Osteoblast (primary cell): Measurements from ENCODE around the gene CBX1. TPM values are rescaled to one million over a fixed set of nuclear protein-coding genes. Genes with fewer than 3 reads are reported as not detected.
"Not testable (repeated sequence)": the region's sequence is repeated elsewhere in the genome, so short reads cannot be mapped to it uniquely, and the experiment has no call there.

Source experiments
- DNase-seq: peaks from one replicate; pipeline ENCODE4 v3.0.0; 2011; ENCODE audit warnings: low spot score, mixed read lengths; ENCODE audit not compliant: insufficient read length; ENCODE audit errors: missing footprints
- H2AFZ ChIP-seq: 2 replicates; pipeline ENCODE4 v1.6.0; 2011; ENCODE audit warnings: mild to moderate bottlenecking, low read length
- H3K27ac ChIP-seq: 2 replicates; pipeline ENCODE4 v1.5.1; 2011; ENCODE audit warnings: mild to moderate bottlenecking, low read depth, low read length, moderate library complexity
- H3K27me3 ChIP-seq: 2 replicates; pipeline ENCODE4 v1.6.0; 2012; ENCODE audit warnings: mild to moderate bottlenecking, control low read depth, inconsistent platforms, low read length, moderate library complexity; ENCODE audit not compliant: insufficient read depth
- H3K36me3 ChIP-seq: 2 replicates; pipeline ENCODE4 v1.5.1; 2011; ENCODE audit warnings: mild to moderate bottlenecking, low read length, control low read depth, moderate library complexity; ENCODE audit not compliant: insufficient read depth
- H3K4me1 ChIP-seq: 2 replicates; pipeline ENCODE4 v1.5.1; 2011; ENCODE audit warnings: mild to moderate bottlenecking, low read length, control low read depth, moderate library complexity; ENCODE audit not compliant: insufficient read depth
- H3K4me2 ChIP-seq: 2 replicates; pipeline ENCODE4 v1.6.0; 2011; ENCODE audit warnings: mild to moderate bottlenecking, low read length; ENCODE audit not compliant: insufficient read depth
- H3K4me3 ChIP-seq: fragments of 200-600 bp; sonication (generic); 3 replicates; pipeline ENCODE4 v1.5.1; 2012; ENCODE audit warnings: mild to moderate bottlenecking, low read length, inconsistent platforms; ENCODE audit not compliant: insufficient read depth
- H3K79me2 ChIP-seq: 2 replicates; pipeline ENCODE4 v1.6.0; 2012; ENCODE audit warnings: mild to moderate bottlenecking, low read length, control low read depth, inconsistent platforms; ENCODE audit not compliant: insufficient read depth
- H3K9me3 ChIP-seq: 2 replicates; pipeline ENCODE4 v1.5.1; 2011; ENCODE audit warnings: low read depth, low read length, control low read depth
- H4K20me1 ChIP-seq: 2 replicates; pipeline ENCODE4 v1.6.0; 2012; ENCODE audit warnings: mild to moderate bottlenecking, low read length, control low read depth; ENCODE audit not compliant: insufficient read depth
- CTCF ChIP-seq: IDR thresholded peaks from 2 replicates; pipeline ENCODE4 v1.5.1; 2011; ENCODE audit warnings: mild to moderate bottlenecking, low read depth, low read length, moderate library complexity; ENCODE audit errors: extremely low read depth
- total RNA-seq: library from RNA; depleted of rRNA; stranded (reverse); fragments of >200 nt; gene quantifications from 2 replicates; pipeline ENCODE4 v1.2.3, GENCODE V29; 2012

CBX1 gene
- total RNA-seq, 1 donor = 30.0 TPM

- no peak overlapping the region for H2AFZ ChIP-seq
- H3K27ac ChIP-seq = peak overlapping the region; percentile 20
- no peak for DNase-seq
- H3K4me3 ChIP-seq = no peak overlapping the region
- H3K4me2 ChIP-seq = no peak overlapping the region
- H3K4me1 ChIP-seq = peaks cover 36% of the 10 kb centered on the region
- H3K9me3 ChIP-seq = no peaks in the 10 kb centered on the region
- H3K36me3 ChIP-seq = peaks cover 40% of the 10 kb centered on the region
- no peaks in the 10 kb centered on the region for H4K20me1 ChIP-seq
- H3K27me3 ChIP-seq = no peaks in the 10 kb centered on the region
- peaks cover 5% of the 10 kb centered on the region for H3K79me2 ChIP-seq
- TF ChIP-seq CTCF = no peak
These were observed 31.1 kb downstream of the CBX1 start for GRCh38 chr17:48070195-48070594.

- peak; percentile 45 for TF ChIP-seq CTCF
- no peaks in the 10 kb centered on the region for H3K27me3 ChIP-seq
- no peaks in the 10 kb centered on the region for H3K9me3 ChIP-seq
- peak; percentile 84 for DNase-seq
- H3K36me3 ChIP-seq = peaks cover 44% of the 10 kb centered on the region
- H3K4me3 ChIP-seq = peak overlapping the region; percentile 34
- H3K79me2 ChIP-seq = peaks cover 11% of the 10 kb centered on the region
- H2AFZ ChIP-seq = no peak overlapping the region
- H3K27ac ChIP-seq = peak overlapping the region; percentile 61
- H3K4me1 ChIP-seq = peaks cover 26% of the 10 kb centered on the region
- H4K20me1 ChIP-seq = no peaks in the 10 kb centered on the region
- peak overlapping the region; percentile 57 for H3K4me2 ChIP-seq
These were observed 32.8 kb downstream of the CBX1 start for GRCh38 chr17:48068491-48068961.

- Histone ChIP-seq H3K36me3 (peaks cover 41% of the 10 kb centered on the region), H3K79me2 (peaks cover 14% of the 10 kb centered on the region), H3K27ac (peak overlapping the region; percentile 61), H3K4me1 (peaks cover 26% of the 10 kb centered on the region)
- H3K4me2 ChIP-seq, H3K27me3 ChIP-seq, H3K9me3 ChIP-seq, H2AFZ ChIP-seq, H3K4me3 ChIP-seq, H4K20me1 ChIP-seq: not testable (repeated sequence)
- peak; percentile 34 for DNase-seq
These were observed 33.5 kb downstream of the CBX1 start for GRCh38 chr17:48067808-48068207.

GRCh38 chr17:48067245-48067644 lies 34.0 kb downstream of the CBX1 start:
- no peak for DNase-seq
- Histone ChIP-seq H3K4me3 (no peak overlapping the region), H3K4me2 (no peak overlapping the region), H3K4me1 (peaks cover 26% of the 10 kb centered on the region), H3K9me3 (no peaks in the 10 kb centered on the region), H3K27ac (no peak overlapping the region), H2AFZ (no peak overlapping the region), H3K79me2 (peaks cover 18% of the 10 kb centered on the region), H4K20me1 (no peaks in the 10 kb centered on the region), H3K27me3 (no peaks in the 10 kb centered on the region), H3K36me3 (peaks cover 46% of the 10 kb centered on the region)
- TF ChIP-seq CTCF = no peak
